Neutrophil (primary cell): ENCODE measurements around the gene ETNK2.

Experiments used
- H3K27ac ChIP-seq: fragments of 200-600 bp; sonication (generic); 2 replicates; pipeline ENCODE4 v1.5.1; 2016; ENCODE audit warnings: mild to moderate bottlenecking, moderate library complexity
- H3K27me3 ChIP-seq: fragments of 200-600 bp; sonication (generic); 2 replicates; pipeline ENCODE4 v1.6.0; 2016; ENCODE audit warnings: mild to moderate bottlenecking
- H3K36me3 ChIP-seq: fragments of 200-600 bp; sonication (generic); 2 replicates; pipeline ENCODE4 v1.5.1; 2017
- H3K4me1 ChIP-seq, 2 experiments: fragments of 200-600 bp in 1 of 2; sonication (generic) in 1 of 2; 1 replicate in 1 of 2; 2 replicates in 1 of 2; pipeline versions ENCODE4 v1.5.1 to v1.6.1; 2013 to 2016; ENCODE audit warnings: low read depth in 1 of 2, low read length in 1 of 2, mild to moderate bottlenecking in 1 of 2, moderate library complexity in 1 of 2; ENCODE audit not compliant: control insufficient read depth in 1 of 2, insufficient read depth in 1 of 2
- H3K4me3 ChIP-seq, 2 experiments: fragments of 200-600 bp in 1 of 2; sonication (generic) in 1 of 2; 1 replicate in 1 of 2; 2 replicates in 1 of 2; pipeline ENCODE4 v1.5.1; 2013 to 2016; ENCODE audit warnings: low read depth in 1 of 2, low read length in 1 of 2, mild to moderate bottlenecking in 1 of 2, moderate library complexity in 1 of 2
- H3K9me3 ChIP-seq: fragments of 200-600 bp; sonication (generic); 2 replicates; pipeline ENCODE4 v1.5.1; 2016
- TF ChIP-seq, protein P1 (sequence below): fragments of 200-600 bp; sonication (generic); IDR thresholded peaks from 2 replicates; pipeline ENCODE4 v1.5.1; 2016; ENCODE audit warnings: antibody characterized with exemption

ETNK2 gene

DNA sequence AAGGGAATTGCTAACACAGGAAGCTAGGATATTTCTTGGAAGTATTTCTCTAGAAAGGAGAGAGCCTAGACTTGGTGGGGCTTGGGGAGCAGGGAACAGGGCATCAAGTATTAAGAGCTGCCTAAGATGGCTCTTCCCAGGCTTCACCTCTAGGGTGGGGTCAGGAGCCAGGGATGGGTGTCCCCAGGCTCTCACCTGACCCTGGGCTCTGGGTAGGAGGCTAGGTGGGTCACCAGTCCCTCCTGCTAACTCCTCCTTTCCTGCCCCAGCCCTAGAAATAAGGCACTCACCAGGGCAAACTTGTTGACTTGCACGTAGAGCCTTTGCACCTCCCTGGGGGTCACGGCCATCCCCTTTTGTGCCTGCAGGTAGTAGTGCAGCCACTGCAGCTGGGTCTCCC is 15.0 kb downstream of the ETNK2 start:
- no peak overlapping the region for H3K4me3 ChIP-seq
- no peaks in the 10 kb centered on the region for H3K36me3 ChIP-seq

DNA sequence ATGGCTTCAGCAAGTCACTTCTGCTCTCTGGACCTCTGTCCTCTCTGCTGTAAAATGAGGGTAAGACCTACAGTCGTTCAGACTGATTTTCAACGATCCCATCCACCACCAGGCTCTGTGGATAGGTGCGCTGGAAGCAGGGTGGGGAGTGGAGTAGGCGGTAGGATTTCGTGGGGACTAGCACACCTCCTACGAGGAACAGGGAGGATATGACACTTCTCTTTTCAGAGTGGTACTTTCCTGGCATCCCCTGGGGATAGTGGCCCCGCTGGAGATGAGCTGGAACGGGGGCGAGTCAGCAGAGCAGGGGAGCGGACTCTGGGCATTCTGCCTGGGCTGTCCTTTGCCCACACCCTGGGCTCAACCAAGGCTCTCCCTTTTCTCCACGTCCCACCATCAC is 17.7 kb downstream of the ETNK2 start:
- H3K4me3 ChIP-seq, result no peak overlapping the region
- no peaks in the 10 kb centered on the region for H3K36me3 ChIP-seq
- TF ChIP-seq, protein P1, sequence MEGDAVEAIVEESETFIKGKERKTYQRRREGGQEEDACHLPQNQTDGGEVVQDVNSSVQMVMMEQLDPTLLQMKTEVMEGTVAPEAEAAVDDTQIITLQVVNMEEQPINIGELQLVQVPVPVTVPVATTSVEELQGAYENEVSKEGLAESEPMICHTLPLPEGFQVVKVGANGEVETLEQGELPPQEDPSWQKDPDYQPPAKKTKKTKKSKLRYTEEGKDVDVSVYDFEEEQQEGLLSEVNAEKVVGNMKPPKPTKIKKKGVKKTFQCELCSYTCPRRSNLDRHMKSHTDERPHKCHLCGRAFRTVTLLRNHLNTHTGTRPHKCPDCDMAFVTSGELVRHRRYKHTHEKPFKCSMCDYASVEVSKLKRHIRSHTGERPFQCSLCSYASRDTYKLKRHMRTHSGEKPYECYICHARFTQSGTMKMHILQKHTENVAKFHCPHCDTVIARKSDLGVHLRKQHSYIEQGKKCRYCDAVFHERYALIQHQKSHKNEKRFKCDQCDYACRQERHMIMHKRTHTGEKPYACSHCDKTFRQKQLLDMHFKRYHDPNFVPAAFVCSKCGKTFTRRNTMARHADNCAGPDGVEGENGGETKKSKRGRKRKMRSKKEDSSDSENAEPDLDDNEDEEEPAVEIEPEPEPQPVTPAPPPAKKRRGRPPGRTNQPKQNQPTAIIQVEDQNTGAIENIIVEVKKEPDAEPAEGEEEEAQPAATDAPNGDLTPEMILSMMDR, result no peak
- no peaks in the 10 kb centered on the region for H3K9me3 ChIP-seq
- peaks cover 0 to 5% of the 10 kb centered on the region in 2 experiments for H3K4me1 ChIP-seq
- H3K27me3 ChIP-seq, result peaks cover 2% of the 10 kb centered on the region
- no peak overlapping the region for H3K27ac ChIP-seq

More for the DNA sequence above, 15.0 kb downstream of the ETNK2 start:
- H3K4me1 ChIP-seq, result no peaks in the 10 kb centered on the region
- peaks cover 9% of the 10 kb centered on the region for H3K27me3 ChIP-seq
- no peak overlapping the region for H3K27ac ChIP-seq
- no peaks in the 10 kb centered on the region for H3K9me3 ChIP-seq
- TF ChIP-seq, protein P1, result no peak

DNA sequence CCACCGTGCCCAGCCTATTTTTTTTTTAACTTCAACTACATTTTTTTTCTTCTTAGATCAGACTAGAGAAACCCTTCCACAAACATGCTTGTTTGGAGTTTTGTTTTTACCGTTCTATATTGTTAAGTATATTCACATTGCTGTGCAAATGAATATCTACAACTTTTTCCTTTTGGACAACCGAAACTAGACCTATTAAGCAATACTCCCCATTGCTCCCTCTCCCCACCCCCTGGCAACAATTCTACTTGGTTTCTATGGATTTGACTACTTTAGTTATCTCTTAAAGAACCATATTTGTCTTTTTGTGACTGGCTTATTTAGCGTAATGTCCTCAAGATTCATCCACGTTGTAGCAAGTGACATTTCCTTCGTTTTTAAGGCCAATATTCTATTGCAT is 19.1 kb downstream of the ETNK2 start:
- H3K9me3 ChIP-seq, result no peaks in the 10 kb centered on the region
- no peak overlapping the region for H3K4me3 ChIP-seq
- H3K4me1 ChIP-seq, result peaks cover 4 to 9% of the 10 kb centered on the region in 2 experiments
- H3K36me3 ChIP-seq, result no peaks in the 10 kb centered on the region
- H3K27ac ChIP-seq, result no peak overlapping the region
- TF ChIP-seq, protein P1, result no peak
- no peaks in the 10 kb centered on the region for H3K27me3 ChIP-seq

DNA sequence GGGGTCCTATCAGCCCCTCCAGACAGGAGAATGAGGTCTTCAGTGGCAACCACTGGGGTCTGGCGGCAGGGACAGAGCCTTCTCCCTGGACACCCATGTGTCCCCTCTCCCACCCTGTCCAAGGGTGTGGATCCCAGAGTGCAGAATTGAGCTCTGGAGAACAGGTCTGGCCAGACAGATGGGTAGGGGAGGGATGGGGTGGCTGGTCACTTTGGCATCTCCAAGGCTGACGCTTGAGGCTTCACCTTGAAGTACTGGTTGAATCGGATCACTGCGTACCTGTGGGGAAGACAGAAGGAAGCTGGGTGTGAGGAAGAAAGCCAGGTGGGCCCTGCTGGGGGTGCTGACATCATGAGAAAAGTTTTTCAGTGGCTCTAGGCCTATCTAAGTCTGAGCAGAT is 19.9 kb downstream of the ETNK2 start:
- no peak overlapping the region for H3K27ac ChIP-seq
- H3K9me3 ChIP-seq, result no peaks in the 10 kb centered on the region
- H3K4me3 ChIP-seq, result no peak overlapping the region
- H3K4me1 ChIP-seq, result peaks cover 4 to 9% of the 10 kb centered on the region in 2 experiments
- H3K36me3 ChIP-seq, result no peaks in the 10 kb centered on the region
- TF ChIP-seq, protein P1, result no peak
- H3K27me3 ChIP-seq, result no peaks in the 10 kb centered on the region

DNA sequence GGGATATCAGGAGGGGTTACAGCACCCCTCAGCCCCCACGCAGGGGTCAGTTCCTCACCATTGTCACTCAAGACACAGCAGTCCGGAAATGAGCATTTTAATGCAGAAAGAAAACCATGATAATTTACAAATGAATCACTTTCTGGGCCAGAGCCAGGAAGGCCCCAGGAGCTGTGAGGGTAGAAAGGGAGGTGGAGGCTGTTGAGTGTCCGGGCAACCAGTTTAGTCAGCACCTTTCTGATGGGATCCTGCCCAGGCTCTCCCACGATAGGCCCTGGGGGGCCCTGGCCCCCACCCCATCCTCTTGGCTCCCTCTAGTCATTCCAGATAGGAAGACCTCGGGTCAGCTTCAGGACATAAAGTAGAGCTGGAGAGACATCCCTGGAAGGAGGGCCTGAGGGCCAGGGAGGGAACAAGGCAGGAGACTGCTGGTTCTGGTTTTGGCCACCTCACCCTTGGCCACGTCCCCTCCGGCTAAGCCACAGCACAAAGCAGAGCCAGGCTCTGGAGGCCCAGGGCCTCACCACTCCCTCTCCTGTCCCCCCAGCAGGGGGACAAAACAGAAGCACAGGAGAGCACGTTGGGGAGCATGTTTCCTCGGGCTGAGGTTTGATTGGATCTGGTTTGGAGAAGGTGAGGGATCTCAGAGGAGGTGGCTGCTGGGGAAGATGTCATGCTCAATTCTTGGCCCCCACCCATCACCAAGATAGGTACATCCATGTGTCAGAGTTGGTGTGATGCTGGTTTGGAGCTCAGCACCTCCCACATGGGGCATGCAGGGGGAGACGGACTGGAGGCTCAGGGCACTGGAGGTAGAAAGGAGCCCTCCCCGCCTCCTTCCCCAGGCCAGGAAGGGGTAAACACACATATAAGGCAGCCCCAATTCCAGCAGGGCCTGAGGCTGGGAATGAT is 20.6 kb downstream of the ETNK2 start:
- Histone ChIP-seq H3K9me3 (no peaks in the 10 kb centered on the region), H3K27ac (no peak overlapping the region)

More for the DNA sequence above, 20.6 kb downstream of the ETNK2 start:
- peaks cover 4 to 9% of the 10 kb centered on the region in 2 experiments for H3K4me1 ChIP-seq
- no peak overlapping the region for H3K4me3 ChIP-seq
- no peaks in the 10 kb centered on the region for H3K36me3 ChIP-seq
- TF ChIP-seq, protein P1, result no peak
- H3K27me3 ChIP-seq, result no peaks in the 10 kb centered on the region
